Measurements from ENCODE around the gene PRXL2C.

PRXL2C gene

DNA sequence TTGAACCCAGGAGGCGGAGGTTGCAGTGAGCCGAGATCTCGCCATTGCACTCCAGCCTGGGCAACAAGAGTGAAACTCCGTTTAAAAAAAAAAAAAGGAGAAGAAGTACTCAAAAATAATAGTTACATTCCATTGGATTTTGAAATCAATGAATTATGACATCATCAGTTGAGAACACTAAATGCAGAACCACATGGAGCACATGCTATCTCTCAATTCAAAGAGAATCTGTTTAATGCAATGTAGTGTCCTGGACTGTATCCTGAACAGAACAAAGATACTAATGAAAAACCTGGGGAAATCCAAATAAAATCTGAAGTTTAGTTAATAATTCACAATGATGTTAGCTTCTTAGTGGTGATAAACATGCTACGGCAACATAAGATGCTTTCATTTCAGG lies 55.8 kb downstream of the PRXL2C start:
- TF ChIP-seq, protein P1, sequence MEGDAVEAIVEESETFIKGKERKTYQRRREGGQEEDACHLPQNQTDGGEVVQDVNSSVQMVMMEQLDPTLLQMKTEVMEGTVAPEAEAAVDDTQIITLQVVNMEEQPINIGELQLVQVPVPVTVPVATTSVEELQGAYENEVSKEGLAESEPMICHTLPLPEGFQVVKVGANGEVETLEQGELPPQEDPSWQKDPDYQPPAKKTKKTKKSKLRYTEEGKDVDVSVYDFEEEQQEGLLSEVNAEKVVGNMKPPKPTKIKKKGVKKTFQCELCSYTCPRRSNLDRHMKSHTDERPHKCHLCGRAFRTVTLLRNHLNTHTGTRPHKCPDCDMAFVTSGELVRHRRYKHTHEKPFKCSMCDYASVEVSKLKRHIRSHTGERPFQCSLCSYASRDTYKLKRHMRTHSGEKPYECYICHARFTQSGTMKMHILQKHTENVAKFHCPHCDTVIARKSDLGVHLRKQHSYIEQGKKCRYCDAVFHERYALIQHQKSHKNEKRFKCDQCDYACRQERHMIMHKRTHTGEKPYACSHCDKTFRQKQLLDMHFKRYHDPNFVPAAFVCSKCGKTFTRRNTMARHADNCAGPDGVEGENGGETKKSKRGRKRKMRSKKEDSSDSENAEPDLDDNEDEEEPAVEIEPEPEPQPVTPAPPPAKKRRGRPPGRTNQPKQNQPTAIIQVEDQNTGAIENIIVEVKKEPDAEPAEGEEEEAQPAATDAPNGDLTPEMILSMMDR (IDR thresholded peaks at IDR 0.05) = no peak

DNA sequence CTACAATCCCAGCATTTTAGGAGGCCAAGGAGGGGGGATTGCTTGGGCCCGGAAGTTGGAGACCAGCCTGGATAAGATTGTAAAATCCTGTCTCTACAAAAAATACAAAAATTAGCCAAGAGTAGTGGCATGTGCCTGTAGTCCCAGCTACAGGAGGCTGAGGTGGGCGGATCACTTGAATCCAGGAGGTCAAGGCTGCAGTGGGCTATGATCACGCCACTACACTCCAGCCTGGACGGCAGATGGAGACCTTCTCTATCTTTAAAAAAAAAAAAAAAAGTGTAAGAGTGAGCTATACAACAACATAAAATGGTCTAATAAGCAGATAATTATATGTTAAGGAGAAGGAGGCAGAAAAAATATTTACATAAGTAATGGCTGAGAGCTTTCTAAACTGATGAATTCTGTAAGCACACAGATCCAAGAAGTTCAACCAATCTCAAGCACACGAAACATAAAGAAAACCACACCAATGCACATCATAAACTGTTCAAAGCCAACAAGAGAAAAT lies 58.5 kb downstream of the PRXL2C start:
- TF ChIP-seq, protein P1 (IDR thresholded peaks at IDR 0.05) = no peak

Data from LNCAP (cell line).